Measurements from ENCODE around the gene RFX4. TPM values are rescaled to one million over a fixed set of nuclear protein-coding genes. Genes with fewer than 3 reads are reported as not detected.

RFX4 gene
- total RNA-seq, 4 donors from 2014 or later: not detected

DNA sequence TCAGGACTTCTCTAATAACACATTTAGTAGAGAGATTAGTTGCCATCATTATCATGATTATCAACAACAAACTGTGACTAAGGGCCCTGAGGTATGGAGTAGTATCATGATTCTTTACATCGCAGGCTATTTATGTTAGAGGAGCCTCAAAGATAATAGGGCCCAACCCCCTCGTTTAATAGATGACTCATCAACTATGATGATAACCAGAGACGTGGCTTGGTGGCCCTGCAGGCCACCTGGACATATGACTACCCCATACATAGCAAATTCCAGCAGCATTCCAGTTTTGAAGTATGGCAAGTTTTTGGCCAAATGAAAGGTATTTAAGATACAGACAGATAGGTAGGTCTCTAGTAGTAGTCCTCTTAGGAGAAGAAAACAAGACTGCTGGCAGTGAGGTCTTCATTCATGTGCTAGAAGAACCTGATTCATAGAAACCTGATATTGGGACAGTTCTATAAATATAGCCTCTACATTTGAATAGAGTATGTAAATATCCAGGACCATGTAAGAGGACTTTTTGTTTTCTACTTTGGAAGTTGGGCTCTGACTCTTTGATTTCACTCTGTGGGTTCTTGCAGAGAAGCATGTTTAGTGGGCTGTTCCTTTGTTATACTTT, 197.3 kb downstream of the RFX4 start:
- intact Hi-C loops (cut with DNase I; ENCODE audit: low total_unique reads): no loop called here

DNA sequence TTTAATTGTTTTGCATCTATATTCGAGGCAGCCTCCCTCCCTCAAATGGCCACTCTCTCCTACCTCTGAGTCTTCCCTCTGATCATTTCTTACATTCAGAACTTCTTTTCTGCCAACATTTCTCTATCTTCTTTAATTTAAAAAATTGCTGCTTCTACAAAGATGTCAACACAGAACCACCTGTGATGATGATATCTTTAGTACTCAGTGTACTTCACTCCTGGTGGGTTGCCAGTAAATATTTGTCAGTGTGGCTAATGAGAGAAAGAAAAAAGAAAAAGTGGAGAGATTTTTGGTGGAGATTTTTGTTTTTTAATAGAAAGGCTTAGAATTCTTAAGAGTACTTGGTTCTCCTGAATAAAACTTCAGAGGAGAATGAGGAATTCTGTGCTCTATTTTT, 199.8 kb downstream of the RFX4 start:
- H3K4me3 ChIP-seq (ENCODE audit: low read depth, poor library complexity, severe bottlenecking): no peak overlapping the region
- no peak for DNase-seq (ENCODE audit: low spot score in 2 of 2)
- TF ChIP-seq, protein P1, sequence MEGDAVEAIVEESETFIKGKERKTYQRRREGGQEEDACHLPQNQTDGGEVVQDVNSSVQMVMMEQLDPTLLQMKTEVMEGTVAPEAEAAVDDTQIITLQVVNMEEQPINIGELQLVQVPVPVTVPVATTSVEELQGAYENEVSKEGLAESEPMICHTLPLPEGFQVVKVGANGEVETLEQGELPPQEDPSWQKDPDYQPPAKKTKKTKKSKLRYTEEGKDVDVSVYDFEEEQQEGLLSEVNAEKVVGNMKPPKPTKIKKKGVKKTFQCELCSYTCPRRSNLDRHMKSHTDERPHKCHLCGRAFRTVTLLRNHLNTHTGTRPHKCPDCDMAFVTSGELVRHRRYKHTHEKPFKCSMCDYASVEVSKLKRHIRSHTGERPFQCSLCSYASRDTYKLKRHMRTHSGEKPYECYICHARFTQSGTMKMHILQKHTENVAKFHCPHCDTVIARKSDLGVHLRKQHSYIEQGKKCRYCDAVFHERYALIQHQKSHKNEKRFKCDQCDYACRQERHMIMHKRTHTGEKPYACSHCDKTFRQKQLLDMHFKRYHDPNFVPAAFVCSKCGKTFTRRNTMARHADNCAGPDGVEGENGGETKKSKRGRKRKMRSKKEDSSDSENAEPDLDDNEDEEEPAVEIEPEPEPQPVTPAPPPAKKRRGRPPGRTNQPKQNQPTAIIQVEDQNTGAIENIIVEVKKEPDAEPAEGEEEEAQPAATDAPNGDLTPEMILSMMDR (IDR thresholded peaks at IDR 0.05): no peak
- no peak for TF ChIP-seq POLR2A (IDR thresholded peaks at IDR 0.05)
- intact Hi-C loops (cut with DNase I; ENCODE audit: low total_unique reads): no loop called here
- WGBS, 2 donors: 56 to 60% methylated on average over 1 of the region's 1 CpG

More for the DNA sequence above, 197.3 kb downstream of the RFX4 start:
- no peak overlapping the region for H3K4me3 ChIP-seq (ENCODE audit: low read depth, poor library complexity, severe bottlenecking)
- 34 to 44% methylated on average over 3 of the region's 3 CpGs for WGBS, 2 donors
- no peak for DNase-seq (ENCODE audit: low spot score in 2 of 2)
- TF ChIP-seq, protein P1 (IDR thresholded peaks at IDR 0.05): no peak
- no peak for TF ChIP-seq POLR2A (IDR thresholded peaks at IDR 0.05)

DNA sequence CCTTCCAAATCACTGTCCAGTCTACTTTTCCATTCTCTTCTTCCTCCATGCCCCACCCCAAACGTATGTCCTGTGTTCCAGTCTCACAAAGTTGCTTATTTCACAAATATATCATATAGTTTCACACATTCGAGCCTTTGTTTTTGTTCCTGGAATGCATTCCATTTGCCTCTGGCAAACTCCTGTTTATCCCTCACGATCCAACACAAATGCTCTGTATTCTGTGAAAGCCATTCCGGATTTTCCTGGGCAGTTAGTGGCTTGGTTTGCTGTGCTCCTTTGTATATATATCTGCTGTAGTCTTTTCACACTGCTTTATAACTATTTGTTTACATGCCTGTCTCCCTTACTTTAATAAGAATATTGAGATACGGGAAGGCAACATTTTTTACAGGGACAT, 200.7 kb downstream of the RFX4 start:
- intact Hi-C loops (cut with DNase I; ENCODE audit: low total_unique reads): no loop called here
- H3K4me3 ChIP-seq (ENCODE audit: low read depth, poor library complexity, severe bottlenecking): no peak overlapping the region
- TF ChIP-seq, protein P1 (IDR thresholded peaks at IDR 0.05): no peak
- TF ChIP-seq POLR2A (IDR thresholded peaks at IDR 0.05): no peak
- 70 to 80% methylated on average over 5 of the region's 5 CpGs for WGBS, 2 donors
- DNase-seq (ENCODE audit: low spot score in 2 of 2): no peak

DNA sequence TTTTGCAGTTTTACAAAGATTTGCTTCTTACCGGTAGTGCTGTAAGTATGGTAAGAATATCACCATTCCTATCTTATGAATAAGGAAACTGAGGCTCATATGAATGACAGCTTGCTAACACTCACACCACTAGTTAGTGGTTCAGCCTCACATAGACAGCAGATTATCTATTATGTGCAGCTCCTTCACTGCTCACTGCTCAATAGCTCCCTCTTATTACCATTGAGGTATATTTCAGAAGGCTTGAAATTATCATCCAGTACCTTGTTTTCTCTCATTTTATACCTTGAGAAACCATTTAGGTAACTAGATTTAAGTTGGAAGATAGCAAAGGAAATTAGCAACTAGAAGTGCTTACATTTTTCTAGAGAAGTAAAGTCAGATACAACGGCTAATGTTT, 207.2 kb downstream of the RFX4 start:
- TF ChIP-seq POLR2A (IDR thresholded peaks at IDR 0.05): no peak
- TF ChIP-seq, protein P1 (IDR thresholded peaks at IDR 0.05): no peak
- 93 to 94% methylated on average over 2 of the region's 2 CpGs for WGBS, 2 donors
- no peak overlapping the region for H3K4me3 ChIP-seq (ENCODE audit: low read depth, poor library complexity, severe bottlenecking)
- no peak for DNase-seq (ENCODE audit: low spot score in 2 of 2)
- intact Hi-C loops (cut with DNase I; ENCODE audit: low total_unique reads): no loop called here

DNA sequence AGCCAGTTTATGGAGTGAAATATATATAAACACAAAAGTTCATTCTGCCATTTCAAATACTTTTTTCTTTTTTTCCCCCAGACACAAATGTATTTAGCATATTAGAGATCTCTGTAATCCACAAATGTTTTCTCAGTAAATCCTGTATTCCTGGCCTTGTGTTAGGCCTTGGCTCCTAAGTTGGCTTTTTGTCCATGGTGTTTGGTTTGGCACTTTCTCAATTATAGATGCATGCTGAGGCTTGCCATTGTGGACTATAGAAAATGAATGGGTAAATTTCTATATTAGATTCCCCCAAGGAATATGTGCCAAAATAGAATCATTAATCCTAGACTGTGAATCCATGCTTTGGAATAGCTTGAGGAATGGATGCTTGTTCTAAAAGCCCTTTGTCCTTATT, 208.7 kb downstream of the RFX4 start:
- intact Hi-C loops (cut with DNase I; ENCODE audit: low total_unique reads): no loop called here
- DNase-seq (ENCODE audit: low spot score in 2 of 2): no peak
- TF ChIP-seq, protein P1 (IDR thresholded peaks at IDR 0.05): no peak
- no peak for TF ChIP-seq POLR2A (IDR thresholded peaks at IDR 0.05)
- no peak overlapping the region for H3K4me3 ChIP-seq (ENCODE audit: low read depth, poor library complexity, severe bottlenecking)

DNA sequence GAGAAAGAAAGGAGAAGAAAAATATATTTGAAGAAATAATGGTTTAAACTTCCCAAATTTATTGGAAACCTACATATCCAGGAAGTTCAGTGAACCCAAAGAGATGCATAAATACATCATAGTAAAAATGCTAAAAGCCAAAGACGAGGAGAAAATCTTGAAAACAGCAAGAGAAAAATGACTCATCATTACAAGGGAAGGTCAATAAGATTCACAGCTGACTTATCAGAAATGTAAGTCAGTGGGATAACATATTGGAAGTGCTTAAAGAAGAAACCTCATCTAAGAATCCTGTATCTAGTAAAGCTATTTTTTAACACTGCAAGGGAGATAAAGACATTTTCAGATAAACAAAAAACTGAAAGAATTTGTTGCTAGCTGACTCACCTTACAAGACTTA, 211.6 kb downstream of the RFX4 start:
- H3K4me3 ChIP-seq (ENCODE audit: low read depth, poor library complexity, severe bottlenecking): no peak overlapping the region
- 75 to 98% methylated on average over 1 of the region's 1 CpG for WGBS, 2 donors
- DNase-seq (ENCODE audit: low spot score in 2 of 2): no peak
- no peak for TF ChIP-seq POLR2A (IDR thresholded peaks at IDR 0.05)
- TF ChIP-seq, protein P1 (IDR thresholded peaks at IDR 0.05): no peak
- intact Hi-C loops (cut with DNase I; ENCODE audit: low total_unique reads): no loop called here

All from lower leg skin (tissue), 4 donors.